Stomach (tissue), 9 donors: ENCODE measurements around the gene ADGRL3. TPM values are rescaled to one million over a fixed set of nuclear protein-coding genes. Genes with fewer than 3 reads are reported as not detected.

Experiments
- DNase-seq, 2 donors: peaks; one replicate each; pipeline versions ENCODE4 v3.0.0 to v3.0.0-alpha.2; 2013 to 2019
- H3K27ac ChIP-seq, 5 donors: fragments of 200-600 bp in 4 of 5; sonication (generic) in 4 of 5; one replicate each; pipeline ENCODE4 v1.5.1; 2013 to 2019; ENCODE audit warnings: mild to moderate bottlenecking in 1 of 5, moderate library complexity in 1 of 5
- H3K27me3 ChIP-seq, 3 donors: fragments of 200-600 bp; sonication (generic); one replicate each; pipeline ENCODE4 v1.5.1; 2017 to 2019; ENCODE audit warnings: mixed run types in 1 of 3
- H3K36me3 ChIP-seq, 4 donors: fragments of 200-600 bp; sonication (generic); 1 replicate in 3 of 4; 2 replicates in 1 of 4; pipeline ENCODE4 v1.5.1; 2016 to 2019
- H3K4me1 ChIP-seq, 4 donors: fragments of 200-600 bp; sonication (generic); one replicate each; pipeline ENCODE4 v1.5.1; 2016 to 2019
- H3K4me3 ChIP-seq, 4 donors: fragments of 200-600 bp; sonication (generic) in 3 of 4; one replicate each; pipeline ENCODE4 v1.5.1; 2016 to 2019; ENCODE audit warnings: mild to moderate bottlenecking in 1 of 4
- H3K9me3 ChIP-seq, 4 donors: fragments of 200-600 bp; sonication (generic); one replicate each; pipeline ENCODE4 v1.5.1; 2016 to 2019
- EP300 ChIP-seq: sonication (generic); formaldehyde crosslinking; IDR thresholded peaks from one replicate; pipeline ENCODE4 v1.6.1; 2017; ENCODE audit warnings: antibody characterized with exemption
- POLR2A ChIP-seq, 4 donors: fragments of 450-650 bp; IDR thresholded peaks; one replicate each; pipeline ENCODE4 v1.6.1; 2016; ENCODE audit warnings: antibody characterized with exemption in 4 of 4, control low read depth in 2 of 4, mild to moderate bottlenecking in 1 of 4, moderate library complexity in 1 of 4
- POLR2AphosphoS5 ChIP-seq, 3 donors: sonication (generic); formaldehyde crosslinking; IDR thresholded peaks; one replicate each; pipeline ENCODE4 v1.6.1; 2016; ENCODE audit warnings: antibody characterized with exemption in 3 of 3
- WGBS, 5 donors: extraction: QIAGEN DNeasy Blood & Tissue Kit in 3 of 5; methylation state at CpG; one replicate each; pipeline versions ENCODE4 v1.1.5 to v1.1.7; 2013 to 2018; 5-methylcytosine and 5-hydroxymethylcytosine counted together
- intact Hi-C: fragments of 100-400 bp; cut with DNase I; formaldehyde crosslinking; loops from one replicate; pipeline ENCODE4 v1.15.1; 2023; ENCODE audit warnings: low total_unique reads
- polyA plus RNA-seq, 3 donors: library from polyadenylated mRNA; stranded (reverse); fragments of 200-250 nt; gene quantifications; one replicate each; pipeline ENCODE4 v1.2.3, GENCODE V29; 2013
- total RNA-seq, 5 donors: library from RNA; depleted of rRNA; stranded (reverse); fragments of >200 nt; gene quantifications; one replicate each; pipeline versions ENCODE4 v1.1.0 to v1.2.3, GENCODE V29; 2014 to 2016
- TF ChIP-seq, protein P1 (sequence below), 7 experiments: fragments of 450-650 bp in 4 of 7; fragments of 200-600 bp in 3 of 7; sonication (generic) in 3 of 7; IDR thresholded peaks; one replicate each; pipeline ENCODE4 v1.5.1; 2016 to 2019; ENCODE audit warnings: antibody characterized with exemption in 7 of 7, control low read depth in 2 of 7, mild to moderate bottlenecking in 1 of 7
- donor health status: healthy with polysubstance abuse.
- donor health status: Bipolar disorder and iron deficiency.
- donor health status: healthy.

ADGRL3 gene
- total and polyA plus RNA-seq, 8 donors = 0.48 to 109 (median 3.9) TPM

DNA sequence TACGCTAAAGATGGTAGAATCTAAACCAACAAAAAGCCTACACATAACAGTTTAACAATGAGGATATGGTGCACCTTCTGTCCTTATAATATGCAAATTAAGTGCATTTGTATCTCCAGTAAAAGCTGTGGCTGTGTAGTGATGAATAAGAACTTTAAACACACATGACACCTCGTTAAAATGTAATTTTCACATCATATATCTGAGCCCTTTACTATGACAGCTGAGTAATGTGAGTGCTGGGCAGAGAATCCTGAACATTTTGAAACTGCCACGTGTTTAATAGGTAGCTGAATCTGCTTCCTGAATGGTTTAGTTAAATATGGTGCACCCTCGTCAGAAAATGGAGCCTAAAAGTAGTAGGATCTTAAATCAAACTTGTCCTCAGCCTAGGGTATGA is 540.8 kb downstream of the ADGRL3 start:
- Histone ChIP-seq H3K27me3 (no peaks in the 10 kb centered on the region), H3K4me1 (peaks cover 0 to 11% (median 2%) of the 10 kb centered on the region in 4 donors), H3K36me3 (no peaks in the 10 kb centered on the region), H3K9me3 (peaks cover 0 to 10% (median 3%) of the 10 kb centered on the region in 4 donors), H3K4me3 (no peak overlapping the region), H3K27ac (no peak overlapping the region)
- no peak for DNase-seq
- no peak for TF ChIP-seq POLR2AphosphoS5 (IDR thresholded peaks at IDR 0.05)
- TF ChIP-seq, protein P1, sequence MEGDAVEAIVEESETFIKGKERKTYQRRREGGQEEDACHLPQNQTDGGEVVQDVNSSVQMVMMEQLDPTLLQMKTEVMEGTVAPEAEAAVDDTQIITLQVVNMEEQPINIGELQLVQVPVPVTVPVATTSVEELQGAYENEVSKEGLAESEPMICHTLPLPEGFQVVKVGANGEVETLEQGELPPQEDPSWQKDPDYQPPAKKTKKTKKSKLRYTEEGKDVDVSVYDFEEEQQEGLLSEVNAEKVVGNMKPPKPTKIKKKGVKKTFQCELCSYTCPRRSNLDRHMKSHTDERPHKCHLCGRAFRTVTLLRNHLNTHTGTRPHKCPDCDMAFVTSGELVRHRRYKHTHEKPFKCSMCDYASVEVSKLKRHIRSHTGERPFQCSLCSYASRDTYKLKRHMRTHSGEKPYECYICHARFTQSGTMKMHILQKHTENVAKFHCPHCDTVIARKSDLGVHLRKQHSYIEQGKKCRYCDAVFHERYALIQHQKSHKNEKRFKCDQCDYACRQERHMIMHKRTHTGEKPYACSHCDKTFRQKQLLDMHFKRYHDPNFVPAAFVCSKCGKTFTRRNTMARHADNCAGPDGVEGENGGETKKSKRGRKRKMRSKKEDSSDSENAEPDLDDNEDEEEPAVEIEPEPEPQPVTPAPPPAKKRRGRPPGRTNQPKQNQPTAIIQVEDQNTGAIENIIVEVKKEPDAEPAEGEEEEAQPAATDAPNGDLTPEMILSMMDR (IDR thresholded peaks at IDR 0.05) = no peak
- TF ChIP-seq EP300 = no peak
- no peak for TF ChIP-seq POLR2A (IDR thresholded peaks at IDR 0.05)
- 35 to 49% (median 44%) methylated on average over 4 of the region's 4 CpGs for WGBS, 5 donors
- intact Hi-C loops = no loop called here

DNA sequence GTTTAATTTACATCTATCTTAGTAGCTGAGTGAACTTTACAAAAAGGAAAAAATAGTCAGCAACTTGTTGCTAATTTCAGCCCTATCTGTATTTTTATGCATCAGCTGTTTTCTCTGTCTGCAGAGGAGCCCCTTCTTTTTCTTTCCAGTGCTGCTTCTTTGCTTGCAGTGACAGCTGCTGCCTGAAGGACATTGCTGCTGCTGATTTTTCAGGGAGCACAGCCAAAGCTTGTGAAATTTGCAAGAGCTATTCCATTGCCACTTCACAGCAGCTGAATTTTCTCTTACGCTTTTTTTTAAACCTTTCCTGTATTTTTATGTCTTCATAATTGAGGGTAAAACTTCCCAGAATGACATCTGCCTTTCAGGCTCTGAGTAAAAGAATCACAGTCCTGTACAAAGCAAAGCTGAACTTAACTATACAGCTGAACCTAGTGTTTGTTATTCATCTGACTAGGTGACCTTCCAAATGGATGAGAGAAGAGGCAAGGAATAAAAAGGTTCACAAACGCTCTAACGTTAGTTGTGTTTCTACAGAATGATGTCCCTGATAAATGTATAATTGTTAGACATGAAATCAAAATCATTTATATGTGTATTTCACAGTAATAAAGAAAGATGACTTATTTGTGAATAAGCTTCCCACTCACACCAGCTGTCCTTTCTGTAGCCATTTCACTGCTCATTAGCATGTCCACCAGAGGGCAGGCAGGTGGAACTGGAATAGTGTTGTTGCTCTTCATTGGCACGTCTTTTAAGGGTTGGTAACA is 541.4 kb downstream of the ADGRL3 start:
- Histone ChIP-seq H3K27me3 (no peaks in the 10 kb centered on the region), H3K4me3 (no peak overlapping the region), H3K27ac (peak overlapping the region in 1 of 5 donors; percentile 20), H3K9me3 (peaks cover 0 to 10% (median 3%) of the 10 kb centered on the region in 4 donors), H3K36me3 (no peaks in the 10 kb centered on the region), H3K4me1 (peaks cover 0 to 11% (median 2%) of the 10 kb centered on the region in 4 donors)
- DNase-seq = peak in 1 of 2 donors; percentile 73
- no peak for TF ChIP-seq EP300
- TF ChIP-seq POLR2A (IDR thresholded peaks at IDR 0.05) = no peak
- TF ChIP-seq, protein P1 (IDR thresholded peaks at IDR 0.05) = peak in 2 of 7 experiments; percentile 4 to 23
- no peak for TF ChIP-seq POLR2AphosphoS5 (IDR thresholded peaks at IDR 0.05)
- 42 to 62% (median 51%) methylated on average over 4 of the region's 4 CpGs for WGBS, 5 donors
- intact Hi-C loops = no loop called here

DNA sequence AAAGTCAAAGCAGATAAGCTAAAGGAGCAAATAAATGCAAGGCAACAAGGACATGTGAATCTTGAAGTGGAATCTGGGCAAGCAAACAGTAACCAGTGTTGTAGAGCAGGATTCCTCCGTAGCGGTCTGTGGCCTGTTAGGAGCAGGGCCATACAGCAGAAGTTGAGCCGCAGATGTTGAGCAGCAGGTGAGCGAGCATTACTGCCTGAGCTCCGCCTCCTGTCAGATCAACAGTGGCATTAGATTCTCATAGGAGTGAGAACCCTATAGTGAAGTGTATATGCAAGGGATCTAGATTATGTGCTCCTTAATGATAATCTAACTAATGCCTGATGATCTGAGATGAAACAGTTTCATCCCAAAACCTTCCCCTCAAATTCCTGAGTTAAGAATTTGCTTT is 550.7 kb downstream of the ADGRL3 start:
- intact Hi-C loops = no loop called here
- no peaks in the 10 kb centered on the region for H3K4me1 ChIP-seq
- peaks cover 0 to 4% (median 0%) of the 10 kb centered on the region in 4 donors for H3K9me3 ChIP-seq
- TF ChIP-seq POLR2AphosphoS5 (IDR thresholded peaks at IDR 0.05) (no peak), EP300 (no peak), POLR2A (IDR thresholded peaks at IDR 0.05) (no peak)
- TF ChIP-seq, protein P1 (IDR thresholded peaks at IDR 0.05) = no peak
- WGBS, 5 donors = 88 to 95% (median 91%) methylated on average over 5 of the region's 5 CpGs
- no peaks in the 10 kb centered on the region for H3K36me3 ChIP-seq
- H3K27me3 ChIP-seq = no peaks in the 10 kb centered on the region
- no peak overlapping the region for H3K27ac ChIP-seq
- no peak overlapping the region for H3K4me3 ChIP-seq
- DNase-seq = no peak

DNA sequence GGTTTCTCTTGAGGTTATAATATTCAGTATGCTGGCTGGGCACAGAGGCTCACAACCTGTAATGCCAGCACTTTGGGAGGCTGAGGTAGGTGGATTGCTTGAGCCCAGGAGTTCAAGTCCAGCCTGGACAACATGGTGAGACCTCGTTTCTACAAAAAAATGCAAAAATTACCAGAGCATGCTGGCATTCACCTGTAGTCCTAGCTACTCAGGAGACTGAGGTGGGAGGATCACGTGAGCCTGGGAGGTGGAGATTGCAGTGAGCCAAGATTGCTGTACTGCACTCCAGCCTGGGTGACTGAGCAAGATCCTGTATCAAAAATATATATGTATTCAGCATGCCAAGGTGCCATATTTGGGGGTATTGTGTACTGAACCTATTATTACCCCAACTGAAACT is 552.5 kb downstream of the ADGRL3 start:
- H3K9me3 ChIP-seq = peaks cover 0 to 4% (median 0%) of the 10 kb centered on the region in 4 donors
- DNase-seq = no peak
- H3K27me3 ChIP-seq = no peaks in the 10 kb centered on the region
- H3K4me3 ChIP-seq = no peak overlapping the region
- H3K4me1 ChIP-seq = no peaks in the 10 kb centered on the region
- H3K27ac ChIP-seq = no peak overlapping the region
- intact Hi-C loops = no loop called here
- H3K36me3 ChIP-seq = no peaks in the 10 kb centered on the region
- 55 to 73% (median 61%) methylated on average over 2 of the region's 2 CpGs for WGBS, 5 donors
- TF ChIP-seq EP300 (no peak), POLR2A (IDR thresholded peaks at IDR 0.05) (no peak), POLR2AphosphoS5 (IDR thresholded peaks at IDR 0.05) (no peak)
- TF ChIP-seq, protein P1 (IDR thresholded peaks at IDR 0.05) = no peak
